Measurements from ENCODE around the gene SERPIND1. TPM values are rescaled to one million over a fixed set of nuclear protein-coding genes. Genes with fewer than 3 reads are reported as not detected.

SERPIND1 gene
- total and polyA plus RNA-seq, 10 of the 15 experiments (the other 5 are each of a cell fraction or from before 2014, with no cell fraction given) = 0.08 to 0.85 (median 0.38) TPM; not detected in 1

DNA sequence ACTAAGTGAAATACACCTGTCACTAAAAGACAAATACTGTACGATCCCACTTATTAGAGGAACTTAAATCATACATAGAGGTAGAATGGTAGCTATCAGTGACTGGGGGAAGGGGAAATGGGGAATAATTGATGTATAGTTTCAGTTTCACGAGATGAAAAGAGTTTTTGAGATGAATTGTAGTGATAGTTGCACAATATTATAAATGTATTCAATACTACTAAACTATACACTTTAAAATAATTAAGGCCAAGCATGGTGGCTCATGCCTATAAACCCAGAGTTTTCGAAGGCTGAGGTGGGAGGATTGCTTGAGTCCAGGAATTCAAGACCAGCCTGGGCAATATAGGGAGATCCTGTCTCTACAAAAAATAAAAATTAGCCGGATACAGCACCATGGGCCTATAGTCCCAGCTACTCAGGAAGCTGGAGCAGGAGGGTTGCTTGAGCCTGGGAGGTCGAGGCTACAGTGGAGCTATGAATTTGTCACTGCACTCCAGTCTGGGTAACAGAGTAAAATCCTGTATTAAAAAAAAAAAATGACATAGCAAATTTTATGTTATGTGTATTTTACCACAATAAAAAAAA lies 40.4 kb downstream of the SERPIND1 start (continued):
- TF ChIP-seq, protein P1, sequence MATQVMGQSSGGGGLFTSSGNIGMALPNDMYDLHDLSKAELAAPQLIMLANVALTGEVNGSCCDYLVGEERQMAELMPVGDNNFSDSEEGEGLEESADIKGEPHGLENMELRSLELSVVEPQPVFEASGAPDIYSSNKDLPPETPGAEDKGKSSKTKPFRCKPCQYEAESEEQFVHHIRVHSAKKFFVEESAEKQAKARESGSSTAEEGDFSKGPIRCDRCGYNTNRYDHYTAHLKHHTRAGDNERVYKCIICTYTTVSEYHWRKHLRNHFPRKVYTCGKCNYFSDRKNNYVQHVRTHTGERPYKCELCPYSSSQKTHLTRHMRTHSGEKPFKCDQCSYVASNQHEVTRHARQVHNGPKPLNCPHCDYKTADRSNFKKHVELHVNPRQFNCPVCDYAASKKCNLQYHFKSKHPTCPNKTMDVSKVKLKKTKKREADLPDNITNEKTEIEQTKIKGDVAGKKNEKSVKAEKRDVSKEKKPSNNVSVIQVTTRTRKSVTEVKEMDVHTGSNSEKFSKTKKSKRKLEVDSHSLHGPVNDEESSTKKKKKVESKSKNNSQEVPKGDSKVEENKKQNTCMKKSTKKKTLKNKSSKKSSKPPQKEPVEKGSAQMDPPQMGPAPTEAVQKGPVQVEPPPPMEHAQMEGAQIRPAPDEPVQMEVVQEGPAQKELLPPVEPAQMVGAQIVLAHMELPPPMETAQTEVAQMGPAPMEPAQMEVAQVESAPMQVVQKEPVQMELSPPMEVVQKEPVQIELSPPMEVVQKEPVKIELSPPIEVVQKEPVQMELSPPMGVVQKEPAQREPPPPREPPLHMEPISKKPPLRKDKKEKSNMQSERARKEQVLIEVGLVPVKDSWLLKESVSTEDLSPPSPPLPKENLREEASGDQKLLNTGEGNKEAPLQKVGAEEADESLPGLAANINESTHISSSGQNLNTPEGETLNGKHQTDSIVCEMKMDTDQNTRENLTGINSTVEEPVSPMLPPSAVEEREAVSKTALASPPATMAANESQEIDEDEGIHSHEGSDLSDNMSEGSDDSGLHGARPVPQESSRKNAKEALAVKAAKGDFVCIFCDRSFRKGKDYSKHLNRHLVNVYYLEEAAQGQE (IDR thresholded peaks at IDR 0.05; ENCODE audit: low read depth, low read length) = no peak
- no peak for TF ChIP-seq TAF1 (IDR thresholded peaks at IDR 0.05; ENCODE audit: borderline replicate concordance, low read depth, low read length)
- TF ChIP-seq DPF2 (IDR thresholded peaks at IDR 0.05) = no peak
- TF ChIP-seq BCL11A (IDR thresholded peaks at IDR 0.05; ENCODE audit: low read depth, low read length) = no peak

DNA sequence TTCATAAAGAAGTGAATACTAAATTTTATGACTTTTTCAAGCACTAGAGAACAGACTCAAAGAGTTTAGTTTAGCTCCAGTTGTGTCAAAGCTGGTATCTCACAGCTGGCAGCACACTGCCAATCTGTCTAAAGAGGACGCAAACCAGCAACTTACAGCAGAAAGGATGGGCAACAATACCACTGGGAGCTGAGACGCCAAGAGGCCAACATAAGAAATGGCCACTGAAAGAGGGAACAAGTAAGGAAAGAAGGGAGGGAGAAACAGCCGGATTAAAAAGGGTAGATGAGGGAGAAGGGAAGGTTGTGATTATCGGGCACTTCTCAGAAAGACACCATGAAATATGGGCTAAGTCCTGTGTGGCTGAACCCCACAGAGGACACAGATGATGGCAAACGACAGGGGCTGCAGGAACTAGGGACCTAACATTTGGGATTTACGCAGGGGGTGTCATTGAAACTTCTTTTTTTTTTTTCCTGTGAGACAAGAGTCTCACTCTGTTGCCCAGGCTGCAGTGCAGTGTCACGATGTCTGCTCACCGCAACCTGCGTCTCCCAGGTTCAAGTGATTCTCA lies 41.7 kb downstream of the SERPIND1 start:
- Histone ChIP-seq H3K9me3 (replicated peaks; ENCODE audit: control insufficient read depth, insufficient read depth, low read length) (no peaks in the 10 kb centered on the region), H4K20me1 (ENCODE audit: control insufficient read depth, insufficient read depth) (no peaks in the 10 kb centered on the region), H3K9ac (ENCODE audit: control insufficient read depth, insufficient read depth, low read length) (no peak overlapping the region), H3K4me3 (no peak overlapping the region), H3K27ac (ENCODE audit: control insufficient read depth, insufficient read depth) (no peak overlapping the region), H3K79me2 (ENCODE audit: control insufficient read depth, insufficient read depth, low read length) (no peaks in the 10 kb centered on the region), H3K36me3 (ENCODE audit: control insufficient read depth in 2 of 2, insufficient read depth in 2 of 2, low read length in 1 of 2) (peaks cover 8% of the 10 kb centered on the region in 2 experiments; a peak in 2 of 4 replicates), H3K4me2 (ENCODE audit: control insufficient read depth, insufficient read depth) (no peak overlapping the region), H3K4me1 (ENCODE audit: control insufficient read depth, insufficient read depth, low read length) (no peaks in the 10 kb centered on the region), H2AFZ (ENCODE audit: control insufficient read depth, low read depth, low read length) (no peak overlapping the region), H3K27me3 (replicated peaks in 1 of 2; ENCODE audit: control insufficient read depth in 2 of 2, insufficient read depth in 2 of 2, low read length in 1 of 2) (no peaks in the 10 kb centered on the region)
- no peak for ATAC-seq
- no peak for DNase-seq (ENCODE audit: low read depth, low spot score)
- CTCF ChIA-PET = interaction anchor here (0.6 kb wide), 2 partner anchors 31 to 288 kb away, joined by 3 read pairs; no protein-coding TSS in a partner anchor
- SMC1A ChIA-PET (ENCODE audit: uncharacterized antibody, unreplicated experiment) = no interaction called here
- 83% methylated on average over 9 of the region's 9 CpGs for WGBS (ENCODE audit: insufficient coverage, insufficient replicate concordance, low lambda C conversion rate, missing lambda C conversion rate)
- intact Hi-C loops (cut with micrococcal nuclease; ENCODE audit: unreplicated experiment) (no loop called here), in situ Hi-C loops (cut with MboI) (no loop called here)
- FAIRE-seq = no peak
- RAD21 ChIA-PET (ENCODE audit: unreplicated experiment) = interaction anchor here (0.9 kb wide), 1 partner anchor 9 kb away, joined by 4 read pairs; no protein-coding TSS in a partner anchor
- BruUV-seq (replicated peaks) = no TSS peak
- POLR2A ChIA-PET = interaction anchor here (0.7 kb wide), 1 partner anchor 12 kb away, joined by 6 read pairs; no protein-coding TSS in a partner anchor
- TF ChIP-seq SMAD5 (IDR thresholded peaks at IDR 0.05; ENCODE audit: low read depth) = no peak
- TF ChIP-seq CBX3 (IDR thresholded peaks at IDR 0.05; ENCODE audit: borderline replicate concordance, low read depth) = no peak
- no peak for TF ChIP-seq PAX8 (IDR thresholded peaks at IDR 0.05)
- TF ChIP-seq HDGF (IDR thresholded peaks at IDR 0.05) = no peak
- no peak for TF ChIP-seq DPF2 (IDR thresholded peaks at IDR 0.05)
- no peak for TF ChIP-seq TCF7 (IDR thresholded peaks at IDR 0.05; ENCODE audit: borderline replicate concordance)
- TF ChIP-seq, protein P2, sequence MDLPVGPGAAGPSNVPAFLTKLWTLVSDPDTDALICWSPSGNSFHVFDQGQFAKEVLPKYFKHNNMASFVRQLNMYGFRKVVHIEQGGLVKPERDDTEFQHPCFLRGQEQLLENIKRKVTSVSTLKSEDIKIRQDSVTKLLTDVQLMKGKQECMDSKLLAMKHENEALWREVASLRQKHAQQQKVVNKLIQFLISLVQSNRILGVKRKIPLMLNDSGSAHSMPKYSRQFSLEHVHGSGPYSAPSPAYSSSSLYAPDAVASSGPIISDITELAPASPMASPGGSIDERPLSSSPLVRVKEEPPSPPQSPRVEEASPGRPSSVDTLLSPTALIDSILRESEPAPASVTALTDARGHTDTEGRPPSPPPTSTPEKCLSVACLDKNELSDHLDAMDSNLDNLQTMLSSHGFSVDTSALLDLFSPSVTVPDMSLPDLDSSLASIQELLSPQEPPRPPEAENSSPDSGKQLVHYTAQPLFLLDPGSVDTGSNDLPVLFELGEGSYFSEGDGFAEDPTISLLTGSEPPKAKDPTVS (IDR thresholded peaks at IDR 0.05; ENCODE audit: low read depth, low read length) = no peak
- no peak for TF ChIP-seq RELA (IDR thresholded peaks at IDR 0.05; ENCODE audit: borderline replicate concordance, partially characterized antibody)
- TF ChIP-seq, protein P3, sequence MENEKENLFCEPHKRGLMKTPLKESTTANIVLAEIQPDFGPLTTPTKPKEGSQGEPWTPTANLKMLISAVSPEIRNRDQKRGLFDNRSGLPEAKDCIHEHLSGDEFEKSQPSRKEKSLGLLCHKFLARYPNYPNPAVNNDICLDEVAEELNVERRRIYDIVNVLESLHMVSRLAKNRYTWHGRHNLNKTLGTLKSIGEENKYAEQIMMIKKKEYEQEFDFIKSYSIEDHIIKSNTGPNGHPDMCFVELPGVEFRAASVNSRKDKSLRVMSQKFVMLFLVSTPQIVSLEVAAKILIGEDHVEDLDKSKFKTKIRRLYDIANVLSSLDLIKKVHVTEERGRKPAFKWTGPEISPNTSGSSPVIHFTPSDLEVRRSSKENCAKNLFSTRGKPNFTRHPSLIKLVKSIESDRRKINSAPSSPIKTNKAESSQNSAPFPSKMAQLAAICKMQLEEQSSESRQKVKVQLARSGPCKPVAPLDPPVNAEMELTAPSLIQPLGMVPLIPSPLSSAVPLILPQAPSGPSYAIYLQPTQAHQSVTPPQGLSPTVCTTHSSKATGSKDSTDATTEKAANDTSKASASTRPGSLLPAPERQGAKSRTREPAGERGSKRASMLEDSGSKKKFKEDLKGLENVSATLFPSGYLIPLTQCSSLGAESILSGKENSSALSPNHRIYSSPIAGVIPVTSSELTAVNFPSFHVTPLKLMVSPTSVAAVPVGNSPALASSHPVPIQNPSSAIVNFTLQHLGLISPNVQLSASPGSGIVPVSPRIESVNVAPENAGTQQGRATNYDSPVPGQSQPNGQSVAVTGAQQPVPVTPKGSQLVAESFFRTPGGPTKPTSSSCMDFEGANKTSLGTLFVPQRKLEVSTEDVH (IDR thresholded peaks at IDR 0.05; ENCODE audit: low read depth, partially characterized antibody) = no peak
- TF ChIP-seq BHLHE40 (IDR thresholded peaks at IDR 0.05; ENCODE audit: borderline replicate concordance in 1 of 2, low read depth in 2 of 2, low read length in 1 of 2) = no peak
- TF ChIP-seq GABPA (IDR thresholded peaks at IDR 0.05; ENCODE audit: low read depth) = no peak
- TF ChIP-seq ZSCAN29 (IDR thresholded peaks at IDR 0.05) = no peak

All from GM12878 (cell line).